Measurements from ENCODE around the gene KCNK5. TPM values are rescaled to one million over a fixed set of nuclear protein-coding genes. Genes with fewer than 3 reads are reported as not detected.

KCNK5 gene
- polyA plus RNA-seq, 1 donor from 2014 or later, result not detected

DNA sequence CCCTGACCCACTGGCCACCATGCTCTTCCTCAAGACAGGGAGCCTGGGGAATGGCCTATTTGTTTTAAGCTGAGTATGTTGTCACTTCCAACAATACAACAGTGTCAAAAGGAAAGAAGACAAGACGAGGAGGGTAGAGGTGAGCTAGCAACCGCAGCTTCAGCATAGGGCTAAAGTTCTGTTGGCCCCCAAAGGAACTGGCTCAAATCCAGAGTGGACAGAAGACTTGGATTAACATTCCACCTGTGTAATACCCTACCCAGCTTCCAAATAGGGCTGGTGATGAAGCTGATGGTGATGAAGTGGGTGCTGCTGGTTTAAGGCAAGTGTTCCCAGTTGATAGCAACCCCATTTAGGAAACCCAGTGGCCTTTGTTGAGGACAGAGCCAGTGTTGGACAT is 31.7 kb upstream of the KCNK5 start:
- Histone ChIP-seq H3K27ac (ENCODE audit: low read length) (no peak overlapping the region), H3K9me3 (ENCODE audit: low read length) (no peaks in the 10 kb centered on the region), H3K9ac (ENCODE audit: low read length) (no peak overlapping the region), H3K4me2 (ENCODE audit: low read length) (no peak overlapping the region), H4K20me1 (ENCODE audit: insufficient read depth) (no peaks in the 10 kb centered on the region), H3F3A (ENCODE audit: insufficient read depth, low read length, poor library complexity, severe bottlenecking) (no peaks in the 10 kb centered on the region), H3K36me3 (ENCODE audit: insufficient read depth, low read length) (no peaks in the 10 kb centered on the region), H2AFZ (ENCODE audit: low read depth, low read length) (no peak overlapping the region), H3K79me2 (replicated peaks; ENCODE audit: insufficient read depth, low read length) (no peaks in the 10 kb centered on the region), H3K27me3 (ENCODE audit: insufficient read depth, low read depth, low read length) (no peaks in the 10 kb centered on the region), H3K9me2 (ENCODE audit: insufficient read depth, low read length) (no peaks in the 10 kb centered on the region), H3K4me3 (ENCODE audit: low read length) (no peak overlapping the region)
- TF ChIP-seq SMC3 (conservative IDR thresholded peaks at IDR 0.05; ENCODE audit: poor library complexity), result no peak
- no peak for TF ChIP-seq MXI1 (conservative IDR thresholded peaks at IDR 0.05; ENCODE audit: poor library complexity, severe bottlenecking)
- no peak for TF ChIP-seq EZH2 (IDR thresholded peaks at IDR 0.05; ENCODE audit: borderline replicate concordance, insufficient read depth, low read length, poor library complexity, severe bottlenecking)
- no peak for TF ChIP-seq TAF1 (IDR thresholded peaks at IDR 0.05; ENCODE audit: low read depth)
- TF ChIP-seq EP300 (conservative IDR thresholded peaks at IDR 0.05; ENCODE audit: poor library complexity, severe bottlenecking), result no peak
- TF ChIP-seq REST (IDR thresholded peaks at IDR 0.05; ENCODE audit: borderline replicate concordance), result no peak
- TF ChIP-seq RAD21 (conservative IDR thresholded peaks at IDR 0.05), result no peak
- no peak for TF ChIP-seq POLR2AphosphoS5 (IDR thresholded peaks at IDR 0.05)
- TF ChIP-seq CTCF (IDR thresholded peaks at IDR 0.05; ENCODE audit: poor library complexity, severe bottlenecking), result no peak

DNA sequence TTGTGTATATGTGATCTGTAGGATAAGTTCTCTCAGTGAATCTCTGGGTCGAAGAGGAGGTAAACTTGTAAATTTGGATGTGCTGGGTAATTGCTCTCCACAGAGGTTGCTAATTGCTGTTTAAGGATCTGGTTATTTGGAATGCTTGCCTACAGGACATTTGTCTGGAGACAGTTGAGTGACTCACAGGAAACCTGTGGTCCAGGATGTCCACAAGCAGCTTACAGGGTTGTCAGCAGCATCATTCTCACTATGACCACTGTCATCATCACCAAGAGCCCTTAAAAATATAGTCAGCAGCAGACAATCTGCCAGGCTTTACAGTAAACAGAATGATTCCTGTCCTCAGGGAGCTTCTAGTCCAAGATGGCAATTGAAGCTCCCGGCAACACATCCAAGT is 31.2 kb upstream of the KCNK5 start:
- Histone ChIP-seq H3K79me2 (replicated peaks; ENCODE audit: insufficient read depth, low read length) (no peaks in the 10 kb centered on the region), H3K9me3 (ENCODE audit: low read length) (no peaks in the 10 kb centered on the region), H4K20me1 (ENCODE audit: insufficient read depth) (no peaks in the 10 kb centered on the region), H3K27ac (ENCODE audit: low read length) (no peak overlapping the region), H3K4me3 (ENCODE audit: low read length) (no peak overlapping the region), H3K4me2 (ENCODE audit: low read length) (no peak overlapping the region), H3K9me2 (ENCODE audit: insufficient read depth, low read length) (no peaks in the 10 kb centered on the region), H3K36me3 (ENCODE audit: insufficient read depth, low read length) (no peaks in the 10 kb centered on the region), H3F3A (ENCODE audit: insufficient read depth, low read length, poor library complexity, severe bottlenecking) (no peaks in the 10 kb centered on the region), H2AFZ (ENCODE audit: low read depth, low read length) (no peak overlapping the region), H3K9ac (ENCODE audit: low read length) (no peak overlapping the region), H3K27me3 (ENCODE audit: insufficient read depth, low read depth, low read length) (no peaks in the 10 kb centered on the region)
- TF ChIP-seq RAD21 (conservative IDR thresholded peaks at IDR 0.05) (no peak), REST (IDR thresholded peaks at IDR 0.05; ENCODE audit: borderline replicate concordance) (no peak), MXI1 (conservative IDR thresholded peaks at IDR 0.05; ENCODE audit: poor library complexity, severe bottlenecking) (no peak), TAF1 (IDR thresholded peaks at IDR 0.05; ENCODE audit: low read depth) (no peak), SMC3 (conservative IDR thresholded peaks at IDR 0.05; ENCODE audit: poor library complexity) (no peak), EP300 (conservative IDR thresholded peaks at IDR 0.05; ENCODE audit: poor library complexity, severe bottlenecking) (no peak), CTCF (IDR thresholded peaks at IDR 0.05; ENCODE audit: poor library complexity, severe bottlenecking) (no peak), POLR2AphosphoS5 (IDR thresholded peaks at IDR 0.05) (no peak), EZH2 (IDR thresholded peaks at IDR 0.05; ENCODE audit: borderline replicate concordance, insufficient read depth, low read length, poor library complexity, severe bottlenecking) (no peak)

Data from neural cell (in vitro differentiated cells).